Measurements from ENCODE around the gene MESP2.

The MESP2 gene

GRCh38 chr15:89826671-89827655 lies 50.8 kb downstream of the MESP2 start:
- DNase-seq (ENCODE audit: extremely low read depth, low read depth): no peak
- no peak for TF ChIP-seq CTCF (IDR thresholded peaks at IDR 0.05; ENCODE audit: low read depth, low read length, missing control alignments)
- no peak overlapping the region for H3K4me3 ChIP-seq (replicated peaks; ENCODE audit: low read depth, low read length)

GRCh38 chr15:89827829-89828228 lies 51.7 kb downstream of the MESP2 start:
- no peak overlapping the region for H3K4me3 ChIP-seq (replicated peaks; ENCODE audit: low read depth, low read length)
- no peak for TF ChIP-seq CTCF (IDR thresholded peaks at IDR 0.05; ENCODE audit: low read depth, low read length, missing control alignments)
- no peak for DNase-seq (ENCODE audit: extremely low read depth, low read depth)

Measured in HFF-Myc (cell line).